Suprapubic skin (tissue), 3 donors: ENCODE measurements around the gene KCNJ16.

ENCODE experiments used
- CTCF ChIP-seq, 2 donors: fragments of 200-600 bp in 1 of 2; fragments of 450-650 bp in 1 of 2; sonication (generic) in 1 of 2; IDR thresholded peaks; one replicate each; pipeline ENCODE4 v1.5.1; 2016 to 2019; ENCODE audit warnings: antibody characterized with exemption in 2 of 2, mild to moderate bottlenecking in 1 of 2, moderate library complexity in 1 of 2
- POLR2A ChIP-seq, 2 donors: fragments of 450-650 bp; IDR thresholded peaks; one replicate each; pipeline ENCODE4 v1.6.1; 2017; ENCODE audit warnings: antibody characterized with exemption in 2 of 2, mild to moderate bottlenecking in 2 of 2, moderate library complexity in 2 of 2

- TF ChIP-seq POLR2A (IDR thresholded peaks at IDR 0.05) = no peak
- TF ChIP-seq CTCF (IDR thresholded peaks at IDR 0.05) = no peak
Measured at GRCh38 chr17:70138291-70138865, 63.4 kb downstream of the KCNJ16 start.
